ENCODE results near the gene TNNT1.

DNA sequence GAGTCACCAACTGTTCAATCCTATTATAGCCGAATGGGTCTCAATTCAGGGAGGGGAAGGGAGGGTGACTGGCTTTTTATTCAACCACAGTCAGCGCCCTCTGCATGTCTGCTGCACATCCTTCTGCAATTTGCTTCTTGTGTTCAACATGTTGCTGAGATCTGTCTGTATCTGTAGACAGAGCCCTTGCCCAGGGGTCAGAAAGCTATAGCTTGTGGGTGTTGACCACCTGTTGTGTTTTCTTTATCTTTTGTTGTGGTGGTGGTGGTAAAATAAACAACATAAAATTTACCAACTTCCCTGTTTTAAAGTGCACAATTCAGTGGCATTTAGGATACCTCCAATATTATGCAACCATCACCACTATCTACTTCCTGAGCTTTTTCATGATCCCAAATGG lies 43.8 kb downstream of the TNNT1 start:
- TF ChIP-seq ESRRA (IDR thresholded peaks at IDR 0.05; ENCODE audit: borderline replicate concordance, low read length), result no peak
- TF ChIP-seq, protein P1, sequence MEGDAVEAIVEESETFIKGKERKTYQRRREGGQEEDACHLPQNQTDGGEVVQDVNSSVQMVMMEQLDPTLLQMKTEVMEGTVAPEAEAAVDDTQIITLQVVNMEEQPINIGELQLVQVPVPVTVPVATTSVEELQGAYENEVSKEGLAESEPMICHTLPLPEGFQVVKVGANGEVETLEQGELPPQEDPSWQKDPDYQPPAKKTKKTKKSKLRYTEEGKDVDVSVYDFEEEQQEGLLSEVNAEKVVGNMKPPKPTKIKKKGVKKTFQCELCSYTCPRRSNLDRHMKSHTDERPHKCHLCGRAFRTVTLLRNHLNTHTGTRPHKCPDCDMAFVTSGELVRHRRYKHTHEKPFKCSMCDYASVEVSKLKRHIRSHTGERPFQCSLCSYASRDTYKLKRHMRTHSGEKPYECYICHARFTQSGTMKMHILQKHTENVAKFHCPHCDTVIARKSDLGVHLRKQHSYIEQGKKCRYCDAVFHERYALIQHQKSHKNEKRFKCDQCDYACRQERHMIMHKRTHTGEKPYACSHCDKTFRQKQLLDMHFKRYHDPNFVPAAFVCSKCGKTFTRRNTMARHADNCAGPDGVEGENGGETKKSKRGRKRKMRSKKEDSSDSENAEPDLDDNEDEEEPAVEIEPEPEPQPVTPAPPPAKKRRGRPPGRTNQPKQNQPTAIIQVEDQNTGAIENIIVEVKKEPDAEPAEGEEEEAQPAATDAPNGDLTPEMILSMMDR (IDR thresholded peaks at IDR 0.05), result no peak

All from A549 (cell line).